ENCODE data around the gene C1R.
"Not testable (repeated sequence)": the region's sequence is repeated elsewhere in the genome, so short reads cannot be mapped to it uniquely, and the experiment has no call there.

Gene C1R

GRCh38 chr12:7118881-7119280 is 26.6 kb upstream of the C1R start:
- DNase-seq = no peak

- DNase-seq = no peak
Observed at GRCh38 chr12:7117670-7118069, 25.4 kb upstream of the C1R start.

DNA sequence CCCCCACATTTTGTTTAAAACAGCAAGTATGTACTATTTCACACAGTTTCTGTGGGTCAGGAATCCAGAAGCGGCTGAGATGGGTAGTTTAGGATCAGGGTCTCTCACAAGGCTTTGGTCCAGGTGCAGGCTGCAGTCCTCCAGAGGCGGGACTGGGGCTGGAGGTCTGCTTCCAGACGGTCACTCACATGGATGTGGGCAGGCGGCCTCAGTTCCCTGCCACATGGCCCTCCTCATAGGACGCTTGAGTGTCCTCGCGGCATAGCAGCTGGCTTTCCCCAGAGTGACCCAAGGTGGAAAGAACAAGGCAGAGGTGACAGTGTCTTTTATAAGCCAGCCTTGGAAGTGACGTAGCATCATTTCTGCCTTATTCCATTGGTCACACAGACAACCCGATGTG is 24.7 kb upstream of the C1R start:
- DNase-seq = no peak

- no peak for DNase-seq
Observed at GRCh38 chr12:7116196-7116595, 24.0 kb upstream of the C1R start.

DNA sequence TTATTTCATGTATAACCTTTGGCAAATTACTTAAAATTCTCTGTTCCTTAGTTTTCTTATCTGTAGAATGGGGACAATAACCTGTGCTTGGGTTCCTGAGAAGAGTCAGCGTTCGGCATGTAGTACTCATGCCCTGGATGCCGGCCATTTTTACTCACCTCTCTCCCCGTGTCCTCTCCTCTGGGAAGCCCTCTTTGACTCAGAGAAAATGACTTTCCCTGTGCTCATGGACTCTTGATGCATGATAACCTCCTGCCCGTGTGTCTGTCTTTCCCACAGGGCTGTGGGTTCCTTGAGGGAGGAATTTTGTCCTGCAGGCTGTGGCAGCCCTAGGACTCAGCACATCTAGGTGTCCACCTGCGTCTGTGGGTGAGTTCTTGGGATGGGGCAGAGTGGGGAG is 22.6 kb upstream of the C1R start:
- no peak for DNase-seq

DNA sequence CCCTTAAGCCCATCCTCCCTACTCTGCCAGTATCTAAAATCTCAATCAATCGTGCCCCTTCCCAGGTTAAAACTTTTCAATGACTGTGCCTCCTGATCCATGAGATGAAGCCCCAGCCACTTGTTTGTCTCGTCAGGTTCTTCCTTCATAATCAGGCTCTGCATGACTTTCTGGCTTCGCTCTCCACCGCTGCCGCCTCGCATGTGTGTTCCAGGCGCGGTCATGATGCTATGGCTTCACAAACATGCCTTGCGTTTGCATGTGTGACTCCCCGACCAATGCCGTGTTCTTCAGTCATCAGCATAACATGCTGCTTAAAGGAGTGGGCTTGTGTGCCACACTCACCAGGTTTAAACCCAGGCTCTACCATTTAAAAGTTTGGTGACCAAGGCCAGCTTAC is 21.8 kb upstream of the C1R start:
- DNase-seq = no peak

- peak; percentile 57 for DNase-seq
Observed at GRCh38 chr12:7113389-7113871, 21.2 kb upstream of the C1R start.

- DNase-seq = no peak
Observed at GRCh38 chr12:7112041-7112440, 19.8 kb upstream of the C1R start.

DNA sequence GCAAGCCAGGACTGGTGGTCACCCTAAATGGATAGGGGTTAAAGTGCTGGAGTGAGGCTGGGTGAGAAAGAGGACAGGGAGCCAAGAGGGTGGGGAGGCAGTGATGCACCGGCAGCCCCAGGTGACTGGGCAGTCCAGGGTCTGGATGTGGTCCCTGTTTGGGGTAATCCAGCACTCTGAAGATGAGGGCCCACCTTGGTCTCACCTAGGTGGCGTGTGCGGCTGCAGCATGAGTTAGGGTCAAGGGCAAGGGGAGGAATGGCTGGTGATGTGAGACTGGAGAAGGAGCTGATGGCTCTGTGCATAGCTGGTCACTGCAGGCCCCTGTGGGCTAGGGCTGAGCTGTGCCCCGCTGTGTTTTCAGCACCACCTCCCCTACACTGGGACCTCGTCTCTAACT is 18.4 kb upstream of the C1R start:
- no peak for DNase-seq

GRCh38 chr12:7109572-7109920 is 17.3 kb upstream of the C1R start:
- DNase-seq = no peak

- peak; percentile 85 for DNase-seq
Observed at GRCh38 chr12:7108796-7109571, 16.7 kb upstream of the C1R start, which contains the start of gene C1RL. TSS of gene C1RL (minus strand) at chr12:7109214. CDS start at chr12:7109180, 34 bp downstream.

- peak; percentile 86 for DNase-seq
Observed at GRCh38 chr12:7108003-7108795, 16.0 kb upstream of the C1R start.

- peak; percentile 14 for DNase-seq
Observed at GRCh38 chr12:7107636-7108002, 15.4 kb upstream of the C1R start.

DNA sequence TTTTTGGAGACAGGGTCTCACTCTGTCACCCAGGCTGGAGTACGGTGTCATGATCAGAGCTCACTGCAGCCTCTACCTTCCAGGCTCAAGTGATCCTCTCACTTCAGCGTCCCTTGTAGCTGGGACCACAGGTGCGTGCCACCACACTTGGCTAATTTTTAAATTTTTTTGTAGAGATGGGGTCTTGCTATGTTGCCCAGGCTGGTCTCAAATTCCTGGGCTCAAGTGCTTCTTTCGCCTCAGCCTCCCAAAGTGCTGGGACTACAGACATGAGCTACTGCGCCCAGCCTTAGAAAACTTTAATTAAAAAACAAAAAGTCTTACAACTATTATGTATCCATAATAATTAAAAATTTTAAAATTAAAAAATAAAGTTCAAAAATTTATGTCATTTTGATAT is 14.9 kb upstream of the C1R start:
- not testable (repeated sequence) for DNase-seq

- DNase-seq = no peak
Observed at GRCh38 chr12:7106082-7106481, 13.8 kb upstream of the C1R start.

GRCh38 chr12:7103837-7104584 is 11.8 kb upstream of the C1R start:
- DNase-seq = no peak

DNA sequence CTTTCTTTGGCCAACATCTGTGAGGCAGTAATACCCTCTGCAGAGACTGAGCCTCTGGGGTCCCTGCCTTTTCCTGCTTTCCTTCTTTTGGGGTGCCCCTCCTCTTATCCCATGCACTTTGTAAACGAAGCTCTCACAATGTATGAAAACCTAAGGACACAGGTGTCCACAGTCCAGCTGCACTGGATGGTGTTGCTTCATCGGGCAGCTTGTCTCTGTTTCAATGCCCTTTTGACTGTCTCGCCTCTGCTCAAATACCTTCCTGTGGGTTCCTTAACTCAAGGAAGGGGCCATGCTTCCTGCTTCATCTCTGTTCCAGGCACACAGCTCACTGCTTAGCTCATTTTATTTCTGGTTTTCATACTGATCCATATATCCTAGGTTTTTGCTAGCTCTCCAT is 10.3 kb upstream of the C1R start:
- DNase-seq = no peak

- no peak for DNase-seq
Observed at GRCh38 chr12:7101694-7102131, 9.5 kb upstream of the C1R start.

DNA sequence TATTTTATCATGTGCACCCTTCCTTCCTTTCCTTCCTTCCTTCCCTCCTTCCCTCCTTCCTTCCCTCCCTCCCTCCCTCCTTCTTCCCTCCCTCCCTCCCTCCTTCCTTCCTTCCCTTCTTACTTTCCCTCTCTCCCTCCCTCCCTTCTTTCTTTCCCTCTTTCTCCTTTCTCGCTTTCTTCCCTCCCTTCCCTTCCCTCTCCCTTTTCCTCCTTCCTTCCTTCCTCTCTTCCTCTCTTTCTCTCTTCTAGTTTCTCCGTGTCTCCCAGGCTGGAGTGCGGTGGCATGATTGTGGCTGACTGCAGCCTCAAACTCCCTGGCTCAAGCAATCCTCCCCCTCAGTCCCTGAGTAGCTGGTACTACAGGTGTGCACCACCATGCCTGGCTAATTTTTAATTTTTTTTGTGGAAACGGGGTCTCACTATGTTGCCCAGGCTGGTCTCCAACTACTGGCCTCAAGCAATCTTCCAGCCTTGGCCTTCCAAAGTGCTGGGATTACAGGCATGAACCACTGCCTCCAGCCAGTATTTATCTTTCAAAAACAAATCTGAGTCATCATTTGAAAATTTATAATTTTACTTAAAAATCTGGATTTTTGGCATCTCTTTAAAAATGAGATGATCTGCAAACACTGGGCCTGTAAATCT is 8.9 kb upstream of the C1R start:
- DNase-seq = no peak

DNA sequence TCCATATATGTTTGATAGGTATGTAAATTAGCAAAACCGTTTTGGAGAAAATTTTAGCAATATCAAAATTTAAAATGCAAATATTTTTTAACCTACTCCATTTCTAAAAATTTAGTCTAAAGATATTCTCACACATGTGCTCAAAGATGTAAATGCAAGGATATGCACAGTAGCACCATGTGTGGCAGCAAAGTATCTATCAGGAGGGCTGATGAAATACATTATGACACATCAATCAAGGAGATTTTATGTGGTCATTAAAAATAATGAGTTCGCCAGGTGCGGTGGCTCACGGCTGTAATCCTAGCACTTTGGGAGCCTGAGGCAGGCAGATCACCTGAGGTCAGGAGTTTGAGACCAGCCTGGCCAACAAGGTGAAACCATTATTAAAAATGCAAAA is 8.0 kb upstream of the C1R start:
- DNase-seq = no peak

DNA sequence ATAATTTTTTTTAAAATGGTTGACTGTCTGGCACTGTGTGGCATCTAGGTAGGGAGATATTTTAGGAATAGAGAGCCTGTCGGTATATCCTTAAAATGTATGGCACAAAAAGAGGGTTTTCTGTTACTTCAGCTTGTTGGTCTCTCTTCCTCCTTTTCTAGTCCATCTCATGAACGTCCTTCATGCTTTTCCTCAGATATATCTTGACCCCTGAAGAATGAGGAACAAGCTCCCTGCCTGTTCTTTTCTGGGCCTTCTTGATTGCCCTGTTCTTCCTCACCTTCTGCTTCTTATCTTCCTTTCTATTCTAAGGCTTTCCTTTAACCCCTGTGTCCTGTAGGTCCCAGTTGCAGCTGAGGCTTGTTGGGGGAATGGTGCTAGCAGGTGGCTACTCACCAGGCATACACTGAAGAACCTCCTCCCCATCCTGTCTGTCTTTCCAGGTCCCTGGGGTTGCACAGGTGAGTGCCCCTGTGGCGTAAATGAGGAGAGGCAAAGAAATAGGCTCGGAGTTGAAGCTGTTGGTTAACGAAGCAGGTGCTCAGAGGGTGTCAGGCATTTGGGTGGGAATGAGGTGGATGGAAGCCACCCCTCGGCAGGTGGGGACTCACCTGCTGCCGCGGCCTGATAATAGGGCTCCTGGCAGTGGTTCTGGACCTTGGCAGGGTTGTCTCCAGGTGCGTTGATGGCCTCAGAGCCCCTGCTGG is 7.2 kb upstream of the C1R start:
- DNase-seq = no peak

DNA sequence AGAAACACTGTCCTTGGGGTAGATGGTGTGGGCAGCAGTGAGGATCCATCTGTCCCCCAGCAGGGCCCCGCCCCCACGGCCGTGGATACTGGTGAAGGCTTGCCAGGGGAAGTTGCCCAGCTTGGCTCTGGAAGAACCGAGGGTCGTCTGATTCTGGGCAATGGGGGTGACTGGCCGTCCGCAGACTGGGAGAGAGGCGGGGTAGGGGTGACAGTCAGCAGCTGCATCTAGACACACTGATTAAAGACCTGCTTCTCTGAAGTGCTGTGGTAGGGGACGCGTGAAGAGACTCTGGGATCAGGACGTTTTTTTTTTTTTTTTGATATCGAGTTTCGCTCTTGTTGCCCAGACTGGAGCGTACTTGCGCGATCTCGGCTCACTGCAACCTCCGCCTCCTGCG is 4.7 kb upstream of the C1R start:
- no peak for DNase-seq

Measured in activated CD4-positive, alpha-beta T cell treated with anti-CD3 and anti-CD28 coated beads, Interleukin-2, amount 50 U/mL, for 16 hours (primary cell).